SK-N-SH (cell line): ENCODE measurements around the gene MSRB1. TPM values are rescaled to one million over a fixed set of nuclear protein-coding genes. Genes with fewer than 3 reads are reported as not detected.

Source experiments
- CTCF ChIA-PET: fragments of 300-600, 350-600 bp; formaldehyde crosslinking; extraction: SDS; loops from one replicate; lab custom pipeline; 2021; lab: Yijun Ruan, JAX
- POLR2A ChIA-PET: fragments of 350-600 bp; sonication (Branson Sonifier 250); formaldehyde crosslinking; extraction: SDS; loops from one replicate; lab custom pipeline; 2020; ENCODE audit warnings: antibody characterized with exemption, inconsistent platforms; lab: Yijun Ruan, JAX
- DNase-seq: peaks from one replicate; pipeline ENCODE4 v3.0.0; 2012
- H2AFZ ChIP-seq: fragments of 200-600 bp; sonication (generic); 2 replicates; pipeline ENCODE4 v1.8.1; 2016; ENCODE audit warnings: antibody characterized with exemption, mild to moderate bottlenecking, low read depth
- H3F3A ChIP-seq: fragments of 200-600 bp; sonication (generic); replicated peaks from 2 replicates; pipeline ENCODE3; 2016; ENCODE audit warnings: antibody characterized with exemption, mild to moderate bottlenecking; ENCODE audit not compliant: insufficient read depth
- H3K27ac ChIP-seq, 2 experiments: fragments of 200-500 bp in 1 of 2; fragments of 200-600 bp in 1 of 2; sonication (Bioruptor generic) in 1 of 2; sonication (generic), shearing (Covaris generic) in 1 of 2; 2 replicates each; pipeline versions ENCODE4 v1.5.1 to v1.6.1; 2014 to 2016; ENCODE audit warnings: low read depth in 2 of 2, inconsistent platforms in 1 of 2, low read length in 1 of 2, mild to moderate bottlenecking in 1 of 2, mixed read lengths in 1 of 2
- H3K27me3 ChIP-seq: fragments of 200-600 bp; sonication (generic), shearing (Covaris generic); 2 replicates; pipeline ENCODE4 v1.6.1; 2016; ENCODE audit warnings: mixed run types; ENCODE audit not compliant: insufficient read depth
- H3K36me3 ChIP-seq, 2 experiments: fragments of 200-500 bp in 1 of 2; fragments of 200-600 bp in 1 of 2; sonication (Bioruptor generic) in 1 of 2; sonication (generic) in 1 of 2; replicated peaks in 1 of 2; 2 replicates each; pipeline versions ENCODE3 to v1.5.1; 2014 to 2016; ENCODE audit warnings: low read length in 1 of 2, mild to moderate bottlenecking in 1 of 2; ENCODE audit not compliant: insufficient read depth in 2 of 2, control insufficient read depth in 1 of 2
- H3K4me1 ChIP-seq, 2 experiments: fragments of 200-500 bp in 1 of 2; fragments of 200-600 bp in 1 of 2; sonication (Bioruptor generic) in 1 of 2; sonication (generic), shearing (Covaris generic) in 1 of 2; 2 replicates each; pipeline versions ENCODE4 v1.5.1 to v1.6.1; 2014 to 2016; ENCODE audit warnings: low read depth in 1 of 2, low read length in 1 of 2, mixed run types in 1 of 2; ENCODE audit not compliant: insufficient read depth in 2 of 2, control insufficient read depth in 1 of 2
- H3K4me2 ChIP-seq: fragments of 200-600 bp; sonication (generic), shearing (Covaris generic); 2 replicates; pipeline ENCODE4 v1.6.1; 2017; ENCODE audit warnings: mixed run types
- H3K4me3 ChIP-seq, 2 experiments: fragments of 200-500 bp in 1 of 2; fragments of 200-600 bp in 1 of 2; sonication (Bioruptor generic) in 1 of 2; sonication (generic), shearing (Covaris generic) in 1 of 2; 2 replicates each; pipeline versions ENCODE4 v1.5.1 to v1.8.1; 2014 to 2016; ENCODE audit warnings: low read depth in 2 of 2, inconsistent platforms in 1 of 2, low read length in 1 of 2, mild to moderate bottlenecking in 1 of 2, mixed read lengths in 1 of 2, moderate library complexity in 1 of 2
- H3K79me2 ChIP-seq: fragments of 200-600 bp; sonication (generic); 2 replicates; pipeline ENCODE4 v1.8.1; 2017; ENCODE audit warnings: mild to moderate bottlenecking; ENCODE audit not compliant: insufficient read depth
- H3K9ac ChIP-seq: fragments of 200-600 bp; sonication (generic); 2 replicates; pipeline ENCODE4 v1.6.1; 2017; ENCODE audit warnings: mixed run types
- H3K9me2 ChIP-seq: fragments of 200-600 bp; sonication (generic); 2 replicates; pipeline ENCODE4 v1.6.1; 2017; ENCODE audit warnings: mixed run types
- H3K9me3 ChIP-seq: fragments of 200-600 bp; sonication (generic); 2 replicates; pipeline ENCODE4 v1.6.1; 2017; ENCODE audit warnings: mixed run types, mild to moderate bottlenecking, moderate library complexity
- H4K20me1 ChIP-seq: fragments of 200-600 bp; sonication (generic); 2 replicates; pipeline ENCODE4 v1.6.1; 2017; ENCODE audit warnings: mild to moderate bottlenecking, mixed run types; ENCODE audit not compliant: insufficient read depth
- EZH2phosphoT487 ChIP-seq: fragments of 200-600 bp; sonication (generic); IDR thresholded peaks from 2 replicates; pipeline ENCODE4 v1.6.1; 2017; ENCODE audit warnings: low read depth, mixed run types, mild to moderate bottlenecking, antibody characterized with exemption, moderate library complexity, borderline replicate concordance
- FOSL2 ChIP-seq: IDR thresholded peaks from 2 replicates; pipeline ENCODE4 v1.4.0; 2012; ENCODE audit warnings: low read depth, mild to moderate bottlenecking, moderate library complexity, borderline replicate concordance
- JUND ChIP-seq: IDR thresholded peaks from 2 replicates; pipeline ENCODE4 v1.4.0; 2012
- MEF2A ChIP-seq: IDR thresholded peaks from 2 replicates; pipeline ENCODE4 v1.4.0; 2012; ENCODE audit warnings: low read depth, borderline replicate concordance
- MXI1 ChIP-seq: IDR thresholded peaks from 2 replicates; pipeline ENCODE4 v1.6.1; 2012; ENCODE audit warnings: mild to moderate bottlenecking, low read depth, low read length, improper control_type of control experiment
- NRF1 ChIP-seq: IDR thresholded peaks from 2 replicates; pipeline ENCODE4 v1.6.1; 2012; ENCODE audit warnings: low read depth, mild to moderate bottlenecking, low read length
- RCOR1 ChIP-seq: fragments of 150-350 bp; IDR thresholded peaks from 2 replicates; pipeline ENCODE4 v1.6.1; 2017; ENCODE audit warnings: antibody characterized with exemption, low read length
- SIN3A ChIP-seq: IDR thresholded peaks from 2 replicates; pipeline ENCODE4 v1.6.1; 2012; ENCODE audit warnings: low read depth, mild to moderate bottlenecking, low read length, moderate library complexity, borderline replicate concordance
- SMC3 ChIP-seq: IDR thresholded peaks from 2 replicates; pipeline ENCODE4 v1.6.1; 2012; ENCODE audit warnings: low read depth, low read length, improper control_type of control experiment
- TEAD4 ChIP-seq: IDR thresholded peaks from 2 replicates; pipeline ENCODE4 v1.4.0; 2012; ENCODE audit warnings: mild to moderate bottlenecking, borderline replicate concordance; ENCODE audit not compliant: insufficient read depth
- YY1 ChIP-seq: IDR thresholded peaks from 2 replicates; pipeline ENCODE4 v1.4.0; 2012; ENCODE audit warnings: low read depth, mild to moderate bottlenecking
- WGBS: methylation state at CpG from one replicate; pipeline ENCODE4 v1.1.6; 2017; ENCODE audit warnings: low lambda C conversion rate; 5-methylcytosine and 5-hydroxymethylcytosine counted together
- polyA plus RNA-seq, 3 experiments: library from polyadenylated mRNA; depleted of rRNA; stranded (reverse); fragments of >200 nt; gene quantifications; 2 replicates each; pipeline ENCODE4 v1.2.3, GENCODE V29; 2012
- TF ChIP-seq, protein P1 (sequence below): IDR thresholded peaks from 2 replicates; pipeline ENCODE4 v1.6.1; 2012; ENCODE audit warnings: mild to moderate bottlenecking, low read depth, low read length, moderate library complexity
- TF ChIP-seq, protein P2 (sequence below): IDR thresholded peaks from 2 replicates; pipeline ENCODE4 v1.4.0; 2012; ENCODE audit warnings: low read depth
- TF ChIP-seq, protein P3 (sequence below): IDR thresholded peaks from 2 replicates; pipeline ENCODE4 v1.4.0; 2012; ENCODE audit warnings: low read depth, borderline replicate concordance

MSRB1 gene
- polyA plus RNA-seq, 1 of the 3 experiments (the other 2 are of a cell fraction), result 31.4 TPM

DNA sequence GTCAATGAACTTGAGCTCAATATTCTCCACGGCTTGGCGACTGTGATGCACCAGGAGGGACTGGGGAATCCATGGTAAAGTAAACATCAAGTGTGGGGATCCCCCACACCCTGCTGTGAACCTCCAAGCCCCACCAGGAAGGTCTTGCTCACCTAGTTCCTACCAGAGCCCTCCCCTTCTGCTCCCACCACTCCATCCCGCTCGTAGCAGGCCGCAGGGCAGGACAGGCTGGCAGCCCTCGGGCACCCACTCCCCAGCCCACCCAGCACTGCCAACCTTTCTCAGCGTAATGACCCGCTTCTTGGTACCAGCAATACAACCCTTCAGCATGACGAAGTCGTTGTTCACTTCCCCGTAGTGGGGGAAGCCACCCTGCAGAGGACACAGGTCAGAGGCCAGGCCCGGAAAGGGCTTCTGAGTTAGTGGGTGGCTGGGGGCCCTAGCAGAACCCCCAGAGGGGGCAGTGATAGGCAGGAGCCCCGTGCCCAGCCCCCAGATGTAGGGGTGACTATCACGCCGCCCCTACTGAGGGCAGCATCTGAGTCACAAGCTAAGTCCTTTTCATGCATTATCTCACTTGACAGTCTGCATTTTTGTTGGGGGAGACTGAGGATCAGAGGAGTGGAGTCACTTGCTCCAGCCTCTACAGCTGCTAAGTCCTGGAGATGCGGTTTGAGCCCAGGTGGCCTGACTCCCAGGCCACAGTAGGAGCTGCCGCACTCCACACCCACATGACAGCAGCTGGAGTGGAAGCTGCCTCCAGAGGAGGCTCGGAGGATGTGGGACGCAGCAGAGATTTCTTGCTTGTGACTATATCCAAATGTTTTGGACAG is 2.8 kb upstream of the MSRB1 start (continued):
- TF ChIP-seq, protein P1, sequence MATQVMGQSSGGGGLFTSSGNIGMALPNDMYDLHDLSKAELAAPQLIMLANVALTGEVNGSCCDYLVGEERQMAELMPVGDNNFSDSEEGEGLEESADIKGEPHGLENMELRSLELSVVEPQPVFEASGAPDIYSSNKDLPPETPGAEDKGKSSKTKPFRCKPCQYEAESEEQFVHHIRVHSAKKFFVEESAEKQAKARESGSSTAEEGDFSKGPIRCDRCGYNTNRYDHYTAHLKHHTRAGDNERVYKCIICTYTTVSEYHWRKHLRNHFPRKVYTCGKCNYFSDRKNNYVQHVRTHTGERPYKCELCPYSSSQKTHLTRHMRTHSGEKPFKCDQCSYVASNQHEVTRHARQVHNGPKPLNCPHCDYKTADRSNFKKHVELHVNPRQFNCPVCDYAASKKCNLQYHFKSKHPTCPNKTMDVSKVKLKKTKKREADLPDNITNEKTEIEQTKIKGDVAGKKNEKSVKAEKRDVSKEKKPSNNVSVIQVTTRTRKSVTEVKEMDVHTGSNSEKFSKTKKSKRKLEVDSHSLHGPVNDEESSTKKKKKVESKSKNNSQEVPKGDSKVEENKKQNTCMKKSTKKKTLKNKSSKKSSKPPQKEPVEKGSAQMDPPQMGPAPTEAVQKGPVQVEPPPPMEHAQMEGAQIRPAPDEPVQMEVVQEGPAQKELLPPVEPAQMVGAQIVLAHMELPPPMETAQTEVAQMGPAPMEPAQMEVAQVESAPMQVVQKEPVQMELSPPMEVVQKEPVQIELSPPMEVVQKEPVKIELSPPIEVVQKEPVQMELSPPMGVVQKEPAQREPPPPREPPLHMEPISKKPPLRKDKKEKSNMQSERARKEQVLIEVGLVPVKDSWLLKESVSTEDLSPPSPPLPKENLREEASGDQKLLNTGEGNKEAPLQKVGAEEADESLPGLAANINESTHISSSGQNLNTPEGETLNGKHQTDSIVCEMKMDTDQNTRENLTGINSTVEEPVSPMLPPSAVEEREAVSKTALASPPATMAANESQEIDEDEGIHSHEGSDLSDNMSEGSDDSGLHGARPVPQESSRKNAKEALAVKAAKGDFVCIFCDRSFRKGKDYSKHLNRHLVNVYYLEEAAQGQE, result no peak
- TF ChIP-seq EZH2phosphoT487 (no peak), MEF2A (no peak)

DNA sequence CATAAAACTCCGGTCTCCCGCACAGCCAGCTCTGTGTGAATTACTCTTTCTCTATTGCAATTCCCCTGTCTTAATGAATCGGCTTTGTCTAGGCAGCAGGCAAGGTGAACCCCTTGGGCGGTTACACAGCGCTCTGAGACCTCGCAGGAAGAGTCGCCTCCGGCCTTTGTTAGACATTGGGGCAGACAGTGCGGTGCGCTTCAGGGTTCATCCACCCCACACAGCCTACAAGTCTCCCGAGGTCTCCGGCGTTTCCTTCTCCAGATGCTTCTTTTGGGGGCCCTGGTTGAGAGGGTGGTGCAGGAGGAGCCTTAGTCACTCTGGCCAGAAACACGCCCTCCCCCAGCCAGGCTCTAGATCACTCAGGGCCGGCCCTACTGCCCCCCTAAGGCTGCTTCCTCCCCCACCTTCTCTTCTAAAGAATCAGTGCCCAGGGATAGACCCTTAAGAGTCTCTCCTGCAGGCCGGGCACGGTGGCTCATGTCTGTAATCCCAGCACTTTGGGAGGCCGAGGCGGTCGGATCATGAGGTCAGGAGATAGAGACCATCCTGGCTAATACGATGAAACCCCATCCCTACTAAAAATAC is 1.7 kb upstream of the MSRB1 start:
- Histone ChIP-seq H3K4me1 (peaks cover 0 to 10% of the 10 kb centered on the region in 2 experiments; a peak in 2 of 4 replicates), H4K20me1 (no peaks in the 10 kb centered on the region), H3K9ac (no peak overlapping the region), H3K27ac (no peak overlapping the region), H3K27me3 (no peaks in the 10 kb centered on the region), H3K4me3 (no peak overlapping the region), H2AFZ (no peak overlapping the region), H3K9me2 (no peaks in the 10 kb centered on the region), H3K36me3 (peaks cover 0 to 8% of the 10 kb centered on the region in 2 experiments)
- DNase-seq, result no peak
- CTCF ChIA-PET, result interaction anchor here (1.9 to 3.4 kb wide), 3 partner anchors 14 to 15 kb away, joined by 6 to 16 read pairs (median 8); partner anchors contain the start of gene NDUFB10
- WGBS, result 94% methylated on average over 18 of the region's 21 CpGs
- TF ChIP-seq SMC3 (no peak), MXI1 (no peak), NRF1 (no peak), YY1 (no peak), JUND (no peak), EZH2phosphoT487 (no peak), TEAD4 (no peak), RCOR1 (no peak), SIN3A (no peak), FOSL2 (no peak)
- TF ChIP-seq, protein P1, result no peak
- TF ChIP-seq, protein P2, sequence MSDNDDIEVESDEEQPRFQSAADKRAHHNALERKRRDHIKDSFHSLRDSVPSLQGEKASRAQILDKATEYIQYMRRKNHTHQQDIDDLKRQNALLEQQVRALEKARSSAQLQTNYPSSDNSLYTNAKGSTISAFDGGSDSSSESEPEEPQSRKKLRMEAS, result no peak
- TF ChIP-seq, protein P3, sequence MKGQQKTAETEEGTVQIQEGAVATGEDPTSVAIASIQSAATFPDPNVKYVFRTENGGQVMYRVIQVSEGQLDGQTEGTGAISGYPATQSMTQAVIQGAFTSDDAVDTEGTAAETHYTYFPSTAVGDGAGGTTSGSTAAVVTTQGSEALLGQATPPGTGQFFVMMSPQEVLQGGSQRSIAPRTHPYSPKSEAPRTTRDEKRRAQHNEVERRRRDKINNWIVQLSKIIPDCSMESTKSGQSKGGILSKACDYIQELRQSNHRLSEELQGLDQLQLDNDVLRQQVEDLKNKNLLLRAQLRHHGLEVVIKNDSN, result no peak
- TF ChIP-seq, all 33 proteins: peak for 0
- Histone ChIP-seq H3K4me2 (no peak overlapping the region), H3K9me3 (no peaks in the 10 kb centered on the region), H3F3A (no peaks in the 10 kb centered on the region), H3K79me2 (no peaks in the 10 kb centered on the region)
- POLR2A ChIA-PET, result no interaction called here
